CD4-positive, CD25-positive, alpha-beta regulatory T cell (primary cell): Measurements from ENCODE around the gene CD82. TPM values are rescaled to one million over a fixed set of nuclear protein-coding genes. Genes with fewer than 3 reads are reported as not detected.
"Not testable (repeated sequence)": the region's sequence is repeated elsewhere in the genome, so short reads cannot be mapped to it uniquely, and the experiment has no call there.

Experiments used
- ATAC-seq, 2 donors: fragments of 150-1000 bp; cut with Tn5 transposase; one replicate each; pipeline ENCODE4 v1.10.0; 2021; ENCODE audit warnings: low read depth in 2 of 2, moderate number of reproducible peaks in 2 of 2, moderate library complexity in 1 of 2
- DNase-seq, 3 donors: peaks; one replicate each; pipeline versions ENCODE4 v3.0.0 to v3.0.0-alpha.2; 2012 to 2022; ENCODE audit warnings: mixed read lengths in 1 of 3
- H3K27ac ChIP-seq: one replicate; pipeline ENCODE4 v1.7.0; 2013; ENCODE audit warnings: mild to moderate bottlenecking, low read length; ENCODE audit not compliant: insufficient read depth, poor library complexity, severe bottlenecking
- H3K27me3 ChIP-seq: one replicate; pipeline ENCODE4 v1.7.0; 2013; ENCODE audit warnings: low read length; ENCODE audit not compliant: control insufficient read depth, insufficient read depth
- H3K36me3 ChIP-seq: one replicate; pipeline ENCODE4 v1.7.0; 2013; ENCODE audit warnings: mild to moderate bottlenecking, low read length, moderate library complexity; ENCODE audit not compliant: control insufficient read depth, insufficient read depth
- H3K4me1 ChIP-seq: 2 replicates; pipeline ENCODE4 v1.7.0; 2013; ENCODE audit warnings: mild to moderate bottlenecking, low read length; ENCODE audit not compliant: insufficient read depth, control insufficient read depth, poor library complexity, severe bottlenecking
- H3K4me3 ChIP-seq: one replicate; pipeline ENCODE4 v1.7.0; 2013; ENCODE audit warnings: low read depth, mild to moderate bottlenecking, low read length, moderate library complexity
- H3K9me3 ChIP-seq, 2 experiments: 1 replicate in 1 of 2; 2 replicates in 1 of 2; pipeline ENCODE4 v1.7.0; 2013; ENCODE audit warnings: low read length in 2 of 2, mild to moderate bottlenecking in 1 of 2, moderate library complexity in 1 of 2; ENCODE audit not compliant: control insufficient read depth in 2 of 2
- H3K27ac Mint-ChIP-seq, 3 donors: one replicate each; pipeline ENCODE4 v1.8.0; 2020 to 2022; ENCODE audit warnings: mild to moderate bottlenecking in 3 of 3, mixed read lengths in 3 of 3, moderate library complexity in 2 of 3
- H3K27me3 Mint-ChIP-seq: one replicate; pipeline ENCODE4 v1.8.0; 2022; ENCODE audit warnings: mild to moderate bottlenecking, mixed read lengths
- H3K36me3 Mint-ChIP-seq: one replicate; pipeline ENCODE4 v1.8.0; 2020; ENCODE audit warnings: mixed read lengths
- H3K4me1 Mint-ChIP-seq, 4 donors: one replicate each; pipeline ENCODE4 v1.8.0; 2020 to 2022; ENCODE audit warnings: mixed read lengths in 4 of 4, mild to moderate bottlenecking in 1 of 4
- H3K4me3 Mint-ChIP-seq, 4 donors: one replicate each; pipeline ENCODE4 v1.8.0; 2020 to 2022; ENCODE audit warnings: mild to moderate bottlenecking in 4 of 4, mixed read lengths in 4 of 4, moderate library complexity in 3 of 4
- H3K9me3 Mint-ChIP-seq, 7 donors: one replicate each; pipeline ENCODE4 v1.8.0; 2020 to 2022; ENCODE audit warnings: mixed read lengths in 7 of 7, mild to moderate bottlenecking in 3 of 7, moderate library complexity in 2 of 7
- polyA plus RNA-seq, 4 donors: library from polyadenylated mRNA; unstranded; fragments of 300-500 nt; fragmentation: Illumina TruSeq; gene quantifications; one replicate each; pipeline ENCODE4 v1.2.3, GENCODE V29; 2021
- total RNA-seq: library from RNA; stranded (reverse); gene quantifications from one replicate; pipeline ENCODE4 v1.2.3, GENCODE V29; 2022

CD82 gene
- total and polyA plus RNA-seq, 5 donors from 2014 or later = 81.0 to 167 (median 132) TPM

DNA sequence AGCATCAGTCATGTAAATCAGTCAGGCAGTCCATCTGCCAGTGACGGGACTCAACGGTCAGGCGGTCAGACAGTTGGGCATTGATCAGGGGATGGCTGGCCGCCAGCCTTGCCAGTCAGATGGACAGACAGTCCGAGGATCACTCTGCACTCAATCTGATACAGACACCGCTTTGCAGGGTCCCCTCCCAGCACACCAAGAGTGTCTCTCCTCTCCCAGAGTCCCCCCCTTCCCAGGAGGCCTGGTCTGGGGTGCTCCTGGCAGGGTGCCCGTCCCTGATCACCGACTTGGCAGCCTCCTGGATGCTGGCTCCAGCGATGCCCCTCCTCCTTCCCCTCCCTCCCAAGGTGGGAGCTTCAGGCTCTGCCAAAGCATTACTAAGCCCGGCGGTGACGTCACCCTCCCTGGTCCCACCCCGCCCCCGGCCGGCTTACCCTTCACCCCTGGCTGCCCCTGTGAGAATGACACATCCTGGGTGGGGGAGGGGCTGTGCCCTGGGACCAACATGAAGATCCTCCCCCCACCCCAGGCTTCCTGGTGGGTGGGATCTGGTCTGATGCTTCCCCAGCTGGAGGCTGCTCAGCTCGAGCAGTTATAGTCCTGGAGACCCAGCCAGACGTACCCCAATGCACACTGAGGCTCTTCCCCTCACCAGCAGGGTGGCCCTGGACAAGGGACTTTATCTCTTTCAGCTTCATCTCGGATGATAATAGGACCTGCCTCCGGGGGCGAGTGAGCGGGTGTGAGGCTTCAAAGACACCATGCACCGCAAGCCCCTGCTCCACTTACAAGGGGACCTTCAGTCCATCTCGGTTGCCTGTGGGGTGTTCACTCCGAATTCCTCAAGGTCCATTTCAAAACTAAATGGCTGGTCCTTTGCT is 69.2 kb downstream of the CD82 start:
- H3K27me3 Mint-ChIP-seq = peaks cover 47% of the 10 kb centered on the region
- no peak overlapping the region for H3K4me3 Mint-ChIP-seq
- no peak overlapping the region for H3K4me3 ChIP-seq
- no peaks in the 10 kb centered on the region for H3K4me1 ChIP-seq
- H3K27ac ChIP-seq = no peak overlapping the region
- no peaks in the 10 kb centered on the region for H3K9me3 ChIP-seq
- H3K27me3 ChIP-seq = no peaks in the 10 kb centered on the region
- no peaks in the 10 kb centered on the region for H3K36me3 Mint-ChIP-seq
- no peaks in the 10 kb centered on the region for H3K9me3 Mint-ChIP-seq
- no peak overlapping the region for H3K27ac Mint-ChIP-seq
- no peaks in the 10 kb centered on the region for H3K36me3 ChIP-seq
- no peak for ATAC-seq
- DNase-seq = no peak
- H3K4me1 Mint-ChIP-seq = peaks cover 0 to 12% (median 2%) of the 10 kb centered on the region in 4 donors

DNA sequence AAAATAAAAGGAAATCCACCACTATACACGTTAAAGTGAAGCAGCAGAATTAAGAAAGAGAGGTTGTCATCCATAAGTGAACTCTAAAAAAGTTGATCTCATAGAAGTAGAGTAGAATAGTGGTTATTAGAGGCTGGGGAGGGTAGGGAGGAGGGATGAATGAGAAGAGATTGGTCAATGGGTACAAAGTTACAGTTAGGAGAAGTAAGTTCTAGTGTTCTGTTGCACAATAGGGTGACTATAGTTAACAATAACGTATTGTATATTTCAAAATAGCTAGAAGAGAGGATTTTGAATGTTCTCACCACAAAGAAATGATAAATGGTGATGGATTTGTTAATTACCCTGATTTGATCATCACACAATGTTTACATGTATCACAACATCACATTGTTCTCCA is 72.0 kb downstream of the CD82 start:
- ATAC-seq (no peak), DNase-seq (no peak)
- H3K27me3 Mint-ChIP-seq = peaks cover 59% of the 10 kb centered on the region
- Histone ChIP-seq H3K27me3 (peaks cover 5% of the 10 kb centered on the region), H3K4me3 (no peak overlapping the region), H3K27ac (no peak overlapping the region), H3K36me3 (no peaks in the 10 kb centered on the region), H3K9me3 (peaks cover 6 to 8% of the 10 kb centered on the region in 2 experiments), H3K4me1 (no peaks in the 10 kb centered on the region)
- no peak overlapping the region for H3K27ac Mint-ChIP-seq
- peaks cover 3 to 11% (median 4%) of the 10 kb centered on the region in 7 donors for H3K9me3 Mint-ChIP-seq
- H3K4me1 Mint-ChIP-seq = peaks cover 0 to 12% (median 4%) of the 10 kb centered on the region in 4 donors
- H3K4me3 Mint-ChIP-seq = no peak overlapping the region
- no peaks in the 10 kb centered on the region for H3K36me3 Mint-ChIP-seq

DNA sequence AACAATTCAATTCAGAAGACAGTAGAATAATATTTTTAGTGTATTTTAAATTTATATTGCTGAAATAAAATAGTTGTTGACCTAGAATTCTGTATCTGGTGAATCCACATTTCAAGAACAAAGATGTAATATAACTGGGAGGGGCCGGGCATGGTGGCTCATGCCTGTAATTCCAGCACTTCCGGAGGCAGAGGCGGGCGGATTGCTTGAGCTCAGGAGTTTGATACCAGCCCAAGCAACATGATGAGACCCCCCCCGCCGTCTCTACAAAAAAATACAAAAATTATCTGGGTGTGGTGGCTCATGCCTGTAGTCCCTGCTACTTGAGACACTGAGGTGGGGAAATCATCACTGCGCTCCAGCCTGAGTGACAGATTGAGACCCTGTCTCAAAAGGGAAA is 72.6 kb downstream of the CD82 start:
- Histone ChIP-seq H3K9me3 (peaks cover 11 to 13% of the 10 kb centered on the region in 2 experiments), H3K27ac (no peak overlapping the region), H3K4me1 (no peaks in the 10 kb centered on the region), H3K4me3 (no peak overlapping the region), H3K36me3 (no peaks in the 10 kb centered on the region), H3K27me3 (peaks cover 8% of the 10 kb centered on the region)
- no peak overlapping the region for H3K27ac Mint-ChIP-seq
- H3K4me3 Mint-ChIP-seq = no peak overlapping the region
- peaks cover 64% of the 10 kb centered on the region for H3K27me3 Mint-ChIP-seq
- H3K9me3 Mint-ChIP-seq = peaks cover 4 to 16% (median 8%) of the 10 kb centered on the region in 7 donors
- H3K4me1 Mint-ChIP-seq = peaks cover 0 to 8% (median 4%) of the 10 kb centered on the region in 4 donors
- H3K36me3 Mint-ChIP-seq = no peaks in the 10 kb centered on the region
- ATAC-seq (no peak), DNase-seq (no peak)

DNA sequence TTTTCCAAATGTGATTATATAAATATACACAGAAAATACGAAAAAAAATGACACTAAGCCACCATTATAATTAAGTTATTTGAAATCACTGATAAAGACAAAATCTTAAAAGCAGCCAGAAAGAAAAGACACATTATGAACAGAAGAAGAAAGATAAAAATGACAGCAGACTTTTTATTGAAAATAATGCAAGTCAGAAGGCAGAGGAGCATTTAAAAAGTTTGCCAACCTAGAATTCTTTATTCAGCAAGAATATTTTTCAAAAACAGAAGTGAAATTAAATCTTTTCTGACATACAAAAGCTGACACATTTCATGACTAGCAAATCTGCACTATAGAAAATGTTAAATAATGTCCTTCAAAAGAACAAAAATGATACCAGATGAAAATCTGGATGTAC is 77.8 kb downstream of the CD82 start:
- Mint-ChIP-seq H3K36me3 (no peaks in the 10 kb centered on the region), H3K27ac (no peak overlapping the region), H3K9me3 (peaks cover 5 to 27% (median 14%) of the 10 kb centered on the region in 7 donors), H3K27me3 (peaks cover 69% of the 10 kb centered on the region), H3K4me3 (no peak overlapping the region), H3K4me1 (peaks cover 5 to 13% (median 7%) of the 10 kb centered on the region in 4 donors)
- Histone ChIP-seq H3K27ac (no peak overlapping the region), H3K36me3 (no peaks in the 10 kb centered on the region), H3K27me3 (peaks cover 19% of the 10 kb centered on the region), H3K9me3 (peaks cover 29 to 33% of the 10 kb centered on the region in 2 experiments), H3K4me1 (peaks cover 8% of the 10 kb centered on the region), H3K4me3 (no peak overlapping the region)
- no peak for DNase-seq
- no peak for ATAC-seq

DNA sequence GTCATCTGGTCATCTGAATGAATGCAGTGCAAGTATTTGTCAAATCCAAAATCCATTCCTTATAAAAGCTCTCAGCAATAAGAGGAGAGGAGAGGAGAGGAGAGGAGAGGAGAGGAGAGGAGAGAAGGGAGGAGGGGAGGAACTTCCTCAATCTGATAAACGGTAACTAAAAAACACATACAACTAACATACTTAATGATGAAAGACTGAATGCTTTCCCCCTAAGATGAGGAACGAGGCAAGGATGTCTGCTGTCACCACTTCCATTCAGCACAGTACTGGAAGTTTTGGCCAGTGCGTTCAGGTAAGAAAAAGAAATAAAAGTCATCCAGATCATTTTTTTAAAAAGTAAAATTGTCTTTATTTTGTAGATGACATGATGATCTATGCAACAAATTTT is 80.4 kb downstream of the CD82 start:
- H3K27ac Mint-ChIP-seq = no peak overlapping the region

DNA sequence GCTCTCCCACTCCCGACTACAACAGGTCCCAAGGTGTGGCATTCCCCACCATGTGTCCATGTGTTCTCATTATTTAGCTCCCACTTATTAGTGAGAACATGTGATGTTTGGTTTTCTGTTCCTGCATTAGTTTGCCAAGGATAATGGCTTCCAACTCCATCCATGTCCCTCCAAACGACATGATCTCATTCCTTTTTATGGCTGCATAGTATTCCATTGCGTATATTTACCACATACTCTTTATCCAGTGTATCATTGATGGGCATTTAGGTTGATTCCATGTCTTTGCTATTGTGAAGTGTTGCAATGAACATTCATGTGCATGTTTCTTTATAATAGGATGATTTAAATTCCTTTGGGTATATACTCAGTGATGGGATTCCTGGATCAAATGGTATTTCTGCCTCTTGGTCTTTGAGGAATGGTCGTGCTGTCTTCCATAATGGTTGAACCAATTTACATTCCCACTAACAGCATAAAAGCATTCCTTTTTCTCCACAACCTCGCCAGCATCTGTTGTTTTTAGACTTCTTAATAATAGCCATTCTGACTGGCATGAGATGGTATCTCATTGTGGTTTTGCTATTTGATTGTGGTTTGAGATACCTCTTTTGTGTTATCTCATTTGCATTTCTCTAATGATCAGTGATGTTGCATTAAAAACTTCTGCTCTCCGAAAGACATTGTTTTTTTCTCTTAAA is 81.9 kb downstream of the CD82 start:
- not testable (repeated sequence) for H3K27ac ChIP-seq, H3K36me3 Mint-ChIP-seq, ATAC-seq, H3K4me3 Mint-ChIP-seq, H3K4me1 ChIP-seq, H3K36me3 ChIP-seq
- peak overlapping the region; percentile 10 for H3K4me3 ChIP-seq
- peaks cover 0 to 23% (median 7%) of the 10 kb centered on the region in 7 donors for H3K9me3 Mint-ChIP-seq
- peaks cover 25% of the 10 kb centered on the region for H3K27me3 ChIP-seq
- H3K27ac Mint-ChIP-seq = peak overlapping the region in 1 of 3 donors; percentile 23
- peaks cover 24 to 27% of the 10 kb centered on the region in 2 experiments for H3K9me3 ChIP-seq
- peak in 1 of 3 donors; percentile 4 for DNase-seq
- H3K4me1 Mint-ChIP-seq = peaks cover 5 to 11% (median 9%) of the 10 kb centered on the region in 4 donors
- peaks cover 59% of the 10 kb centered on the region for H3K27me3 Mint-ChIP-seq

More for the DNA sequence above, 80.4 kb downstream of the CD82 start:
- Histone ChIP-seq H3K9me3 (peaks cover 29 to 33% of the 10 kb centered on the region in 2 experiments), H3K4me1 (peaks cover 10% of the 10 kb centered on the region), H3K27me3 (peaks cover 24% of the 10 kb centered on the region), H3K27ac (no peak overlapping the region), H3K4me3 (no peak overlapping the region), H3K36me3 (no peaks in the 10 kb centered on the region)
- Mint-ChIP-seq H3K36me3 (no peaks in the 10 kb centered on the region), H3K9me3 (peaks cover 5 to 26% (median 11%) of the 10 kb centered on the region in 7 donors), H3K4me1 (peaks cover 5 to 13% (median 7%) of the 10 kb centered on the region in 4 donors), H3K27me3 (peaks cover 55% of the 10 kb centered on the region), H3K4me3 (no peak overlapping the region)
- ATAC-seq = no peak
- DNase-seq = no peak

DNA sequence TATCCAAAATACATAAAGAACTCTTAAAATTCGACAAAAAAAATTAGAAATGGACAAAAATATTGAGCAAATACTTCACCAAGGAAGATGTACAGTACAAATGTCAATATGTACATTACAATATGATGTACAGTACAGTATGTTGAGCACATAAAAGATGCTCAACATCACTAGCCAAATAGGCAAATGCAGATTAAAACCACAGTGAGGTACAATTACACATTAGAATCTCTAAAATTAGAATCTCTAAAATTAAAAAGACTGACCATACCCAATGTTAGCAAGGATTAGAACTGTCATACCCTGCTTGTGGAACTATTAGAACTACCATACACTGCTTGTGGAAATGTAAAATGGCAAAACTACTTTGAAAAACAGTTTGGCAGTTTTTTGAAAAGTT is 82.6 kb downstream of the CD82 start:
- Mint-ChIP-seq H3K27ac (peak overlapping the region in 1 of 3 donors; percentile 23), H3K36me3 (no peaks in the 10 kb centered on the region), H3K9me3 (peaks cover 0 to 17% (median 5%) of the 10 kb centered on the region in 7 donors), H3K4me3 (no peak overlapping the region), H3K4me1 (peaks cover 5 to 11% (median 9%) of the 10 kb centered on the region in 4 donors), H3K27me3 (peaks cover 57% of the 10 kb centered on the region)
- ATAC-seq (no peak), DNase-seq (no peak)
- Histone ChIP-seq H3K4me3 (no peak overlapping the region), H3K9me3 (peaks cover 17 to 20% of the 10 kb centered on the region in 2 experiments), H3K27me3 (peaks cover 21% of the 10 kb centered on the region), H3K27ac (no peak overlapping the region), H3K4me1 (peaks cover 10% of the 10 kb centered on the region), H3K36me3 (no peaks in the 10 kb centered on the region)
